GM12878 (cell line): ENCODE data around the gene ANKDD1B. TPM values are rescaled to one million over a fixed set of nuclear protein-coding genes. Genes with fewer than 3 reads are reported as not detected.

Source experiments
- ATAC-seq: fragments of 200-7000 bp; cut with Tn5 transposase; 3 replicates; pipeline ENCODE4 v1.9.1; 2020; ENCODE audit warnings: mild to moderate bottlenecking, moderate library complexity
- BruUV-seq: library from RNA; stranded (reverse); fragments of 400-500 nt; replicated peaks from 2 replicates; lab custom pipeline; 2021; lab: Mats Ljungman, UMichigan
- CTCF ChIA-PET: fragments of 300-600 bp; sonication (Branson Sonifier 250); formaldehyde crosslinking; extraction: SDS; loops from one replicate; lab custom pipeline; 2021; ENCODE audit warnings: inconsistent platforms; lab: Yijun Ruan, JAX
- POLR2A ChIA-PET: fragments of 350-600 bp; formaldehyde crosslinking; extraction: SDS; loops from one replicate; lab custom pipeline; 2021; ENCODE audit warnings: inconsistent platforms; lab: Charles Lee
- RAD21 ChIA-PET: fragments of 300-600 bp; sonication (Branson Sonifier 250); formaldehyde crosslinking; loops from one replicate; lab custom pipeline; 2023; ENCODE audit warnings: antibody characterized with exemption; ENCODE audit not compliant: unreplicated experiment; lab: Charles Lee
- SMC1A ChIA-PET: fragments of 300-600 bp; sonication (Branson Sonifier 250); formaldehyde crosslinking; loops from one replicate; lab custom pipeline; 2023; ENCODE audit not compliant: unreplicated experiment, uncharacterized antibody; lab: Charles Lee
- DNase-seq: peaks from one replicate; pipeline ENCODE4 v3.0.0-alpha.2; 2011; ENCODE audit warnings: low read depth, low spot score
- FAIRE-seq: peaks from 3 replicates; lab custom pipeline; 2011; peaks lifted over from hg19 to GRCh38; lab: Jason Lieb, UNC
- H2AFZ ChIP-seq: 2 replicates; pipeline ENCODE4 v1.6.0; 2011; ENCODE audit warnings: low read depth, low read length, control low read depth; ENCODE audit not compliant: control insufficient read depth
- H3K27ac ChIP-seq: 2 replicates; pipeline ENCODE4 v1.5.1; 2011; ENCODE audit warnings: control low read depth; ENCODE audit not compliant: control insufficient read depth, insufficient read depth
- H3K27me3 ChIP-seq, 2 experiments: replicated peaks in 1 of 2; 2 replicates each; pipeline versions ENCODE4 v1.6.0 to v1.6.1; 2011; ENCODE audit warnings: low read length in 1 of 2; ENCODE audit not compliant: control insufficient read depth in 2 of 2, insufficient read depth in 2 of 2
- H3K36me3 ChIP-seq, 2 experiments: 2 replicates each; pipeline ENCODE4 v1.5.1; 2011; ENCODE audit warnings: low read length in 1 of 2; ENCODE audit not compliant: control insufficient read depth in 2 of 2, insufficient read depth in 2 of 2
- H3K4me1 ChIP-seq: 2 replicates; pipeline ENCODE4 v1.6.1; 2011; ENCODE audit warnings: mild to moderate bottlenecking, low read length, moderate library complexity, mixed read lengths; ENCODE audit not compliant: control insufficient read depth, insufficient read depth
- H3K4me2 ChIP-seq: 2 replicates; pipeline ENCODE4 v1.6.0; 2011; ENCODE audit warnings: control low read depth; ENCODE audit not compliant: control insufficient read depth, insufficient read depth
- H3K4me3 ChIP-seq: fragments of 200-600 bp; sonication (generic); 2 replicates; pipeline ENCODE4 v1.5.1; 2016
- H3K79me2 ChIP-seq: 2 replicates; pipeline ENCODE4 v1.6.0; 2011; ENCODE audit warnings: low read length; ENCODE audit not compliant: control insufficient read depth, insufficient read depth
- H3K9ac ChIP-seq: 2 replicates; pipeline ENCODE4 v1.8.0; 2011; ENCODE audit warnings: low read length, control low read depth, mixed read lengths; ENCODE audit not compliant: control insufficient read depth, insufficient read depth
- H3K9me3 ChIP-seq: replicated peaks from 3 replicates; pipeline ENCODE4 v1.5.1; 2011; ENCODE audit warnings: mild to moderate bottlenecking, low read length; ENCODE audit not compliant: control insufficient read depth, insufficient read depth
- H4K20me1 ChIP-seq: 2 replicates; pipeline ENCODE4 v1.6.0; 2011; ENCODE audit not compliant: control insufficient read depth, insufficient read depth
- EGR1 ChIP-seq, 2 experiments: IDR thresholded peaks; 1 replicate in 1 of 2; 2 replicates in 1 of 2; pipeline ENCODE4 v1.6.1; 2011 to 2012; ENCODE audit warnings: low read depth in 2 of 2, low read length in 2 of 2, borderline replicate concordance in 1 of 2, mild to moderate bottlenecking in 1 of 2, moderate library complexity in 1 of 2
- FOS ChIP-seq: IDR thresholded peaks from 3 replicates; pipeline ENCODE4 v1.6.1; 2011; ENCODE audit warnings: borderline replicate concordance; ENCODE audit not compliant: insufficient read length; ENCODE audit errors: extremely low read depth
- FOXM1 ChIP-seq: IDR thresholded peaks from 2 replicates; pipeline ENCODE4 v1.6.1; 2012; ENCODE audit warnings: low read depth, mild to moderate bottlenecking, inconsistent platforms, low read length, moderate library complexity
- POU2F2 ChIP-seq: IDR thresholded peaks from 3 replicates; pipeline ENCODE4 v1.6.1; 2011; ENCODE audit warnings: low read depth, mild to moderate bottlenecking, low read length, borderline replicate concordance
- RFX5 ChIP-seq: IDR thresholded peaks from 2 replicates; pipeline ENCODE4 v1.6.1; 2011; ENCODE audit warnings: low read depth, low read length, improper control_type of control experiment
- SREBF1 ChIP-seq: IDR thresholded peaks from 2 replicates; pipeline ENCODE4 v1.6.1; 2012; ENCODE audit warnings: mild to moderate bottlenecking, low read length
- TARDBP ChIP-seq: IDR thresholded peaks from 2 replicates; pipeline ENCODE4 v1.6.1; 2016; ENCODE audit warnings: borderline replicate concordance
- ZNF24 ChIP-seq: fragments of 450-650 bp; IDR thresholded peaks from 2 replicates; pipeline ENCODE4 v1.6.1; 2017; ENCODE audit warnings: antibody characterized with exemption, mild to moderate bottlenecking
- in situ Hi-C: fragments of 300-500 bp; cut with MboI; formaldehyde crosslinking; loops from 9 replicates; pipeline ENCODE4 v1.14.3; 2018; ENCODE audit warnings: mixed read lengths
- intact Hi-C: fragments of 100-400 bp; cut with micrococcal nuclease; formaldehyde crosslinking; loops from one replicate; pipeline ENCODE4 v1.14.2; 2022; ENCODE audit not compliant: unreplicated experiment
- polyA plus RNA-seq, 11 experiments: library from polyadenylated mRNA; depleted of rRNA in 4 of 11; unstranded in 6 of 11; stranded (reverse) in 5 of 11; fragments of >200 nt; fragmentation: Nextera tagmentation in 4 of 11; fragmentation: Illumina TruSeq in 1 of 11; extraction: Ambion mirVana in 4 of 11; extraction: Trizol in 1 of 11; gene quantifications; 1 replicate in 1 of 11; 2 replicates in 10 of 11; pipeline versions ENCODE4 v1.2.1 to v1.2.3, GENCODE V29; 2011 to 2016; ENCODE audit warnings: inconsistent platforms in 2 of 11, missing spikeins in 2 of 11, low read depth in 1 of 11
- total RNA-seq, 4 experiments: library from RNA; depleted of rRNA in 3 of 4; stranded (reverse); fragments of >200 nt in 3 of 4; fragmentation: Illumina TruSeq in 1 of 4; extraction: Trizol in 1 of 4; gene quantifications; 2 replicates each; pipeline versions ENCODE4 v1.2.1 to v1.2.3, GENCODE V29; 2013 to 2021

Gene ANKDD1B
- total and polyA plus RNA-seq, 10 of the 15 experiments (the other 5 are each of a cell fraction or from before 2014, with no cell fraction given), result 0.34 to 2.4 (median 0.80) TPM

DNA sequence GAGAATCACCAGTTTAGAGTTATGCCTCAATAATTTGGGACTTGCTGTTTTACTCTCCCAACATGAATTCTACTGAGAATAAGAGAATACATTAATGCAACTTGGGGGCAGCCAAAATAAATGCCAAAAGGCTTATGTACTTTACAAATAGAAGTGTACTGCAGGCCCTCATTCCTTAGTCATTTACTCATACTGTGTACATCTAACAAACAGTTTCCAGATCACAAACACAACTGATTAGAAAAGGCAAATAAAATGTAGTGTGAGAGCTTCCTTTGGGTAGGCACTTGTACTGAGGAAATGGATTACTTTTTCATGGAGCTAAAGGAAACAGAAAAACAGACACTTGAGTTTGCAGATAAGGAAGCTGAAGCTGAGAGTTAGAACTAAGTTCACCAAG lies 12.6 kb downstream of the ANKDD1B start:
- Histone ChIP-seq H2AFZ (no peak overlapping the region), H3K4me2 (no peak overlapping the region), H3K9me3 (no peaks in the 10 kb centered on the region), H3K9ac (no peak overlapping the region), H3K4me3 (no peak overlapping the region), H3K36me3 (no peaks in the 10 kb centered on the region), H3K27ac (no peak overlapping the region), H4K20me1 (no peaks in the 10 kb centered on the region), H3K79me2 (no peaks in the 10 kb centered on the region), H3K4me1 (no peaks in the 10 kb centered on the region), H3K27me3 (no peaks in the 10 kb centered on the region)
- TF ChIP-seq ZNF24, result no peak
- TF ChIP-seq POU2F2, result no peak
- no peak for TF ChIP-seq FOS
- no peak for TF ChIP-seq EGR1 (IDR thresholded peaks at IDR 0.05; ENCODE audit: borderline replicate concordance in 1 of 2, low read depth in 2 of 2, low read length in 2 of 2)
- TF ChIP-seq TARDBP, result no peak
- no peak for TF ChIP-seq SREBF1
- no peak for TF ChIP-seq FOXM1
- ChIA-PET CTCF (interaction anchor here (0.9 kb wide), 1 partner anchor 41 kb away, joined by 3 read pairs; no protein-coding TSS in a partner anchor), SMC1A (no interaction called here), RAD21 (no interaction called here), POLR2A (no interaction called here)
- FAIRE-seq (no peak), ATAC-seq (no peak), DNase-seq (no peak)
- in situ Hi-C loops (no loop called here), intact Hi-C loops (no loop called here)
- no TSS peak for BruUV-seq

- H3K9ac ChIP-seq, result no peak overlapping the region
- ChIA-PET RAD21 (no interaction called here), CTCF (interaction anchor here (1.1 kb wide), 1 partner anchor 390 kb away, joined by 3 read pairs; the partner anchor contains the start of gene ANKRD31), SMC1A (interaction anchor here (0.6 to 2.1 kb wide), 4 partner anchors 11 to 33 kb away, joined by 3 to 4 read pairs (median 4); no protein-coding TSS in a partner anchor), POLR2A (no interaction called here)
- H3K4me3 ChIP-seq, result no peak overlapping the region
- H3K9me3 ChIP-seq, result no peaks in the 10 kb centered on the region
- no peak for TF ChIP-seq RFX5
- no TSS peak for BruUV-seq
- H3K27me3 ChIP-seq, result no peaks in the 10 kb centered on the region
- no peaks in the 10 kb centered on the region for H3K79me2 ChIP-seq
- no peaks in the 10 kb centered on the region for H4K20me1 ChIP-seq
- H3K4me1 ChIP-seq, result no peaks in the 10 kb centered on the region
- H3K4me2 ChIP-seq, result no peak overlapping the region
- H3K36me3 ChIP-seq, result no peaks in the 10 kb centered on the region
- ATAC-seq (no peak), FAIRE-seq (no peak), DNase-seq (no peak)
- H3K27ac ChIP-seq, result no peak overlapping the region
- no peak overlapping the region for H2AFZ ChIP-seq
- intact Hi-C loops, result no loop called here
- in situ Hi-C loops, result no loop called here
Measured at GRCh38 chr5:75626959-75627358, 15.7 kb downstream of the ANKDD1B start.
